HTR-8/SVneo (cell line): ENCODE measurements around the gene CACNA1C.

ENCODE experiments used
- DNase-seq: peaks from one replicate; pipeline ENCODE4 v3.0.0; 2011; ENCODE audit warnings: low spot score, mixed read lengths; ENCODE audit not compliant: insufficient read length
- FAIRE-seq: peaks from 2 replicates; lab custom pipeline; 2011; peaks lifted over from hg19 to GRCh38; lab: Jason Lieb, UNC

CACNA1C gene

GRCh38 chr12:2052826-2053678 lies at the start of gene CACNA1C:
Gene CACNA1C (plus strand): TSS chr12:2052987. CDS start chr12:2053563, 576 bp downstream.
- peak; percentile 48 for DNase-seq
- peak; percentile 33 for FAIRE-seq

- FAIRE-seq (peak; percentile 33), DNase-seq (no peak)
These were observed 49.1 kb upstream of the CACNA1C start for GRCh38 chr12:2003676-2004112.

- peak; percentile 97 for DNase-seq
- peak; percentile 99 for FAIRE-seq
These were observed 48.5 kb upstream of the CACNA1C start, which contains the start of gene DCP1B for GRCh38 chr12:2004113-2004929. Gene DCP1B (minus strand): TSS chr12:2004457. CDS start chr12:2004431, 26 bp downstream.

- FAIRE-seq, result no peak
- no peak for DNase-seq
These were observed 44.1 kb upstream of the CACNA1C start for GRCh38 chr12:2008677-2009076.

- FAIRE-seq, result peak; percentile 13
- DNase-seq, result no peak
These were observed 43.2 kb upstream of the CACNA1C start for GRCh38 chr12:2009623-2010022.

- no peak for FAIRE-seq
- no peak for DNase-seq
These were observed 40.9 kb upstream of the CACNA1C start for GRCh38 chr12:2011643-2012607.

- no peak for FAIRE-seq
- no peak for DNase-seq
These were observed 39.7 kb upstream of the CACNA1C start for GRCh38 chr12:2013086-2013485.

- DNase-seq (no peak), FAIRE-seq (no peak)
These were observed 39.1 kb upstream of the CACNA1C start for GRCh38 chr12:2013527-2014223.

- DNase-seq (no peak), FAIRE-seq (no peak)
These were observed 38.6 kb upstream of the CACNA1C start for GRCh38 chr12:2014231-2014630.

GRCh38 chr12:2016862-2017545 lies 35.8 kb upstream of the CACNA1C start:
- DNase-seq, result no peak
- no peak for FAIRE-seq

- FAIRE-seq, result no peak
- no peak for DNase-seq
These were observed 35.0 kb upstream of the CACNA1C start for GRCh38 chr12:2017546-2018337.

GRCh38 chr12:2018391-2018790 lies 34.4 kb upstream of the CACNA1C start:
- DNase-seq (no peak), FAIRE-seq (no peak)

GRCh38 chr12:2019126-2019525 lies 33.7 kb upstream of the CACNA1C start:
- FAIRE-seq, result no peak

GRCh38 chr12:2020511-2020910 lies 32.3 kb upstream of the CACNA1C start:
- FAIRE-seq (no peak), DNase-seq (no peak)

More at GRCh38 chr12:2019126-2019525, 33.7 kb upstream of the CACNA1C start:
- DNase-seq, result no peak

- FAIRE-seq (no peak), DNase-seq (no peak)
These were observed 29.4 kb upstream of the CACNA1C start for GRCh38 chr12:2023365-2023764.

GRCh38 chr12:2027351-2027750 lies 25.4 kb upstream of the CACNA1C start:
- no peak for DNase-seq
- FAIRE-seq, result no peak

- no peak for FAIRE-seq
- DNase-seq, result no peak
These were observed 22.9 kb upstream of the CACNA1C start for GRCh38 chr12:2029851-2030250.

- DNase-seq (no peak), FAIRE-seq (no peak)
These were observed 20.3 kb upstream of the CACNA1C start for GRCh38 chr12:2032506-2032905.
